ENCODE results near the gene HMBS. TPM values are rescaled to one million over a fixed set of nuclear protein-coding genes. Genes with fewer than 3 reads are reported as not detected.
"Not testable (repeated sequence)": the region's sequence is repeated elsewhere in the genome, so short reads cannot be mapped to it uniquely, and the experiment has no call there.

Gene HMBS
- polyA plus RNA-seq, 4 donors: 24.6 to 31.6 (median 26.2) TPM

DNA sequence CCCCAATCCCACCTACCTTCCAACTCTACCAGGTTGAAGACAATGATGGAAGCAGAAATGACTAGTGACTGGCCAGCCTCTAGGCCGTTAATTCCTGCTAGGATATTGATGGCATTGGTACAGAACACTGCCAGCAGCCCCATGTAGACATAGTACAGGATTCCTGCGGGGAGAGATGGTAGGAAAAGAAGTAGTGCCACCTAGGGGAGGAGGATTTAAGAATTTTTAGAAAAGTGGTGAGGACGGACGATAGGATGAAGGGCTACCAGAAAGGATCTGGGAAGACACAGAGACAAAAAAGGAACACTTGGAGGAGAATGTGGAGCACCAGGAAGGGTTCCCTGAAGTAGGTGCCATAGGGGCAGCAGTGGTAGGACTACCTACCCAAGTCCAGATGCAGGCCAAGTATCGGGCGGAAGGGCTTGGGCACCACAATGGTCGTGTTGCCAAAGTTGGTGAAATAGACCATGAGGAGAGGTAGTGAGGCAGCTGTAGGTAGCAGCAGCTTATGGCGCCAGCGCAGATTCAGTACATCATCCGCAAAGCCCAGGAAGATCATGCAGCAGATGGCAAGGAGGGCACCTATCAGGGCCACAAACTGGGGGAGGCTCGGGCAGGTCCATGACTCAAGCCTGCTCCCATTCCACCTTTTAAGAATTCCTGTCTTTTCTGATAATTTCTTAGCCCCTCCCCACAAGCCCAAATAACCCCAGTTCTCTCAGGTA lies 15.7 kb downstream of the HMBS start:
- DNase-seq (ENCODE audit: low read depth in 4 of 4, low spot score in 3 of 4): no peak

DNA sequence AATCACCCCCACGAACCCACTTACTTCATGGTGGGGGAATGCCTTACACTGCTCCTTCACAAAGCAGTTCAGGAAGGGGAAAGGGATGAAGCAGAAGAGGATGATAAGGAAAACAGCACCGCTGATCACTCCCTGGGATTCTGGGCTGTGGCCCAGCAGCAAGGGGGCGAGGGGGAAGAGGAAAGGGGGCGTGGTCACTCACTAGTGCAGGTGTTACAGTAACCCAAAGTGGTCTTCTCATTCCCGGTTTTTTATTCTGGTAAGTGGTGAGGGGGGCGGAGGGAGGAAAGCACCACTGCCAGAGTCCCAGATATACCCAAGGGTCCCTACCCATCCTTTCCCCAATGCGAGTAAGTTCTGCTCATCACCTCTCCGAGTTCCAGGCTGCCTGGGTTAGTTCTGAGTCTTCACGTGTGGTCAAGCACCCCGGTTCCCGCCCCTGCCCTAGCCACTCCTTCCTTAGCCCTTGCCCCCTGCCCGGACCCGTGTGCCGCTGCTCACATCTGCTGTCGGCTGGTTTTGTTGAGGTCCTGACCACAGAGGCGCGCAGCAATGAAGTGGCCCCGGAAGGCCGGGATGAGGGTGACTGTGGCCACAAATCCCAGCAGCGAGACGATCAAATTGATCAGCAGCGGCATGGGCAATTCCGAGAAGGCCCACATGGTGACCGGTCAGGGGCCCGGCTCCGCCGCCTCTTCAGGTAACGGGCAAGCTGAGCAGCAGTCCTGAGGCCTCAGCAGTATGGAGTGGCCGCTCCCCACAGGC lies 16.5 kb downstream of the HMBS start:
- no peak for DNase-seq (ENCODE audit: low read depth in 4 of 4, low spot score in 3 of 4)

DNA sequence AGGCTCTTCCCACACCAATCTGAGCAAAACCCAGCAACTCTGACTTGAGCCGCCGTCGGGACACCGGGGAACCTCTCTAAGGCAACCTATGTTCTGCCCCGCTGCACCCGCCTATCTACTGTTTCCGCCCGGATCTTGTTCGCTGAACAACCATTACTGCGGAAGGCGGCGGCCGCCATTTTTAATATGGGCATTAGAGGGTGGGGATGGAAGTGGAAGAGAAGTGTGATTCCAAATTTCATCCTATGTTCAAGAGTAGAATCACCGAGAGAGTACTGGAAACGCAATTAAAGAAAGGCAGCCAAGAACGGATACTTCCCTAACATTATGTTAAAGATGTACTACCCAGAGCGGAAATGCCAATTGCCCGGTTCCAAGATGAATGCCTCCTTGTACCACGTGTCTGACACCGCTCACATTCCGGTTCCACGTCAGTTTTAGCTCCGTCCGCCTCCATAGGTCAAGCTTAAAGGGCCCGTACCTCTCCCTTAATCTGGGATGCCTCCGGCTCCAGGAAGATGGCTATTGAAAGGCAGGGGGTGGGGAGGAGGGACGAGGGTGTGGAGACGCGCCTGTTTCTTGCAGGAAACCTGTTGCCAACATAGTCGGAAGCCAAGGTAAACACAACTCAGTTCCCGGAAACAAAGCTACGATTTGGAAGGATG lies 17.2 kb downstream of the HMBS start, which contains the start of gene DPAGT1:
TSS of gene DPAGT1 (minus strand) at position 95 of the 665 bp plus-strand sequence. CDS start 198 bp downstream, outside the sequence.
- DNase-seq (ENCODE audit: low read depth in 4 of 4, low spot score in 3 of 4): peak; percentile 88 to 93 (median 92)

DNA sequence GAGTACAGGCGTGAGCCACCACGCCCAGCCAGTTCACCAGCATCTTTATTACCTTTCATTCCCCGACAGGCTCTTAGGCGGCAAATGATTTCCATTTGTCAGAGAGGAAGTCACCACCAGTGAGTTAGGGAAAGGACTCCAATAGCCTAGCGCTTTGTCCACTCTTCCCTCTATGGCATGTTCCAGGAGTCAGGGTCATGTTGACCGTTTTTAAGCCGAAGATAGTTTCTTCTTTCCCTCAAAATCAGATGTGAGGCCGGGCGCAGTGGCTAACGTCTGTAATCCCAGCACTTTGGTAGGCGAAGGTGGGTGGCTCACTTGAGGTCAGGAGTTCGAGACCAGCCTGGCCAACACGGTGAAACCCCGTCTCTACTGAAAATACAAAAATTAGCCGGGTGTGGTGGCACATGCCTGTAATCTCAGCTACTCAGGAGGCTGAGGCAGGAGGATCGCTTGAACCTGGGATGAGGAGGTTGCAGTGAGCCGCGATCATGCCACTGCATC lies 18.5 kb downstream of the HMBS start:
- not testable (repeated sequence) for DNase-seq (ENCODE audit: low read depth in 4 of 4, low spot score in 3 of 4)

DNA sequence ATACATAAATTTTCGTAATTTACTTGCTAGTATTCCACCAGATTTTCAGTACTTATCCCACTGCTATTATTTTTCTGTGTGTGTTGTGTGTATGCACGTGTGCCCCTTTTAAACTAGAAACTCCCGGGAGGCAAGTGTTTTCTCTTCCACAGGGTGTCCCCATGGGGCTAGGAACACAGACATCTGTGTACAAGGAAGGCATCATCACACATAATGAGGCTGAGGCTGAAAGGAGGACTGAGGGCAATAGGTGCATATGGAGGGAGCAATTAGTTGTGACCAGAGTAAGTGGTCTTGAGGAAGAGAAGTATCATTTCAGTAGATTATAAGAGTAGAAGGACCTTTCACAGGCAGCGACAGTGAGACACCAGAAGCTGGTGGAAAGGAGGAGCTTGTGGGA lies 19.1 kb downstream of the HMBS start:
- no peak for DNase-seq (ENCODE audit: low read depth in 4 of 4, low spot score in 3 of 4)

DNA sequence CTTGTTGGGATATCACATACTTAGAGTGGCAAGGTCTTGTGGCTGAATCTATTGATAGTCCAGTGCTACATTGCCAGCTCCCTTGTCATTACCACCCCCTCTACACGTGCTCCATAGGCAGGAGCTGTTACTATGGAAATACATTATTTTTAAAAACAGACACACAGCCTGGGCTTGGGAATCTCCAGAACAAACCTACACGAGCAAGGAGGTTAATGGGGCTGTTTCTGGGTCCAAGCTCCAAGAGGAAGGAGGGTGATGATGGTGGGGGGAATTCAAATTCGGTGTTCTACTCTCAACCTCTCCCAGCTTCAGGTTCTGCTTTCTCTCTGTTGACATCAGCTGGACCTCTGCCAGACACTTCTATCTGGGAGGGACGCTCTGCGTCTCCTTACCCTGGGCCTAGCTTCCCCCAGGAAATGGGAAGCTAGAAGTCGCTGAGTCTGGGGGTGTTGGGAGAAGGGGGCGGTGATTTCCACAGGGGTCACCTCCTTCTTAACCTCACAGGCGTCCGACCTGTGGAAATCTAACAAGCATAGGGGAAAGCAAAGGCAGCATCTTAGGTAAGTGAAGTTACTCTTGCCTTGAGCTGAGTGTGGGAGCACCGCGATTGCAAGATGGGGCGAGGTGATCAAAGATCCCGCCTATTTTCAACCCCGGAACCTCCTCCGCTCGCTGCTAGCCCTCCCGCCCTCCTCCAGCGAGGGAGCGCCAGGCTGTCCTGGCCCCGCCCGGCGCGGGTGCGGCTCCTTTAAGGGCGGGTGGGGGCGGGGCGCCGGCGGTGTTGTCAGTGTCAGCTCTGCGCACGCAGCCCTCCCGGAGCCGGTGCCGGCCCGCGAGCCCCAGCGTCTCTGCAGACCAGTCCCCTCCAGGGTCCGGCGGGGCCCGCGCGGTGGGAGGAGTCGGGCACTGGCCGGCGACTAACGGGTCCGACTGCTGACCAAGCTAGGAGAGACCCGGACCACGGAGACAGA lies 22.2 kb downstream of the HMBS start, which contains the start of gene C2CD2L:
TSS of gene C2CD2L (plus strand) at position 781 of the 974 bp plus-strand sequence. CDS start 398 bp downstream, outside the sequence.
- DNase-seq (ENCODE audit: low read depth in 4 of 4, low spot score in 3 of 4): peak in 2 of 4 donors; percentile 66 to 75

DNA sequence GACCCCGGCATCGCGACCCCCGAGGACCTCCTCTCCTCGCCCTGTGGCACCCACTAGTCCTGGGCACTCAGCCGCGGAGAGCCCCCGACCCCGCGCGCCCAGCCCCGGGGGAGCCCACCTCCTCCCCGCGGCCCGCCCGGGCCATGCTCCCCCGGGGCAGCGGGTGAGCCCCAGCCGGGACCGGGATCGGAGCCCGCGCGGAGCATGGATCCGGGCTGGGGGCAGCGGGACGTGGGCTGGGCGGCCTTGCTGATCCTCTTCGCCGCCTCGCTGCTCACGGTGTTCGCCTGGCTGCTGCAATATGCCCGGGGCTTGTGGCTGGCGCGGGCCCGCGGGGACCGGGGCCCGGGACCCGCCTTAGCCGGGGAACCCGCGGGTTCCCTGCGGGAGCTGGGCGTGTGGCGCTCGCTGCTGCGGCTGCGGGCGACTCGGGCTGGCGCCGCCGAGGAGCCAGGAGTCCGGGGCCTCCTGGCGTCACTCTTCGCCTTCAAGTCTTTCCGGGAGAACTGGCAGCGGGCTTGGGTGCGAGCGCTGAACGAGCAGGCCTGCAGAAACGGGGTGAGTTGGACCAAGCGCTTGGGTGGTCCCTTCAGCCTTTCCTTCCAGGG lies 23.0 kb downstream of the HMBS start:
- DNase-seq (ENCODE audit: low read depth in 4 of 4, low spot score in 3 of 4): no peak

DNA sequence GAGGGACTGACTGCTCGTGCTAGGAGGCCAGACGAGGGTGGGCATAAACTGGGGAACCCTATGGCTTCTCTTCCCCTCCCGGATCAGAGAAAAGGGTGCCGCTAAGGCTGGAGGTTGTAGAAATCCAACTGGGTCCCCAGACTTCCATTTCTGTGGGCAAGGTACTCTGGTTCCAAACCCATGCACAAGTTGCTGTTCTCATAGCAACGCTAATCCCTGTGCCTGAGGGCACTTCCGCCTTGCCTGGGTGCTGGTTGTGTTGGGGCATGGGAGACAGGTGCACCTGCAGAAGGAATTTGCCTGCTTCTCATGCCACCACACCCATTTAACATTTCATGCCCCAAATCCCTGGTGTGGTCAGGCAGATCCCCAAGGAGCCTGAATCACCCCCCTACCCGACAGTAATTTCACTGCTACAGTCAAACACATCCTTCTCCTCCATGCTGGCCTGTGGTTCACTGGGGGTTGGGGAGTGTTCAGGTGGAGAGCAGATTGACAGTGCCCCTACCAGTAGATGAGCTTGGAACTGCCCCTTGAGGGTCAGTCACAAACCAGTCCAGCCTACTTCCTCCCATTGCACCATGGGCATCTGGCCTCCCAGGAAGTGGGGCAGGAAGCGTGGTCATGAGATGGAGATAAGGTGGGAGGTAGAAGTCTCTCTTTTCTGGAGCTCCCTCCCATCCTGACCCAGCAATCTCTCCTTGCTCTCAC lies 23.6 kb downstream of the HMBS start:
- no peak for DNase-seq (ENCODE audit: low read depth in 4 of 4, low spot score in 3 of 4)

DNA sequence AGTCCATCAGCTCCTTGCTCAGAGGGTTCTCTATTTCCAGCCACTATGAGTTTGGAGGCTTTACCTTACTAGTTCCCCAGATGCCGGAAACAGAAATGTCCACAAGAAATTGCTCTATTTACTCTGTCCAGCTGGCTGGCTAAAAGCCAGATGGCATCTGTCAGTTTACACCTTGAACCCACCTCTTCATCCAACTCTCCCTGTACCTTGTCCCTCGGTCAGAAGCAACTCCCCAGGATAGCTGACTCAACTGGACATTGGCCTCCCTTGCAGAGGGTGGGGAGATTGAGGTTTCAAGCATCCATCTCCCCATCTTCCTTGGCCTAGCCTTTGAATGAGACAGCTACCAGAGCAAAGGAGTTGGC lies 24.2 kb downstream of the HMBS start:
- no peak for DNase-seq (ENCODE audit: low read depth in 4 of 4, low spot score in 3 of 4)

DNA sequence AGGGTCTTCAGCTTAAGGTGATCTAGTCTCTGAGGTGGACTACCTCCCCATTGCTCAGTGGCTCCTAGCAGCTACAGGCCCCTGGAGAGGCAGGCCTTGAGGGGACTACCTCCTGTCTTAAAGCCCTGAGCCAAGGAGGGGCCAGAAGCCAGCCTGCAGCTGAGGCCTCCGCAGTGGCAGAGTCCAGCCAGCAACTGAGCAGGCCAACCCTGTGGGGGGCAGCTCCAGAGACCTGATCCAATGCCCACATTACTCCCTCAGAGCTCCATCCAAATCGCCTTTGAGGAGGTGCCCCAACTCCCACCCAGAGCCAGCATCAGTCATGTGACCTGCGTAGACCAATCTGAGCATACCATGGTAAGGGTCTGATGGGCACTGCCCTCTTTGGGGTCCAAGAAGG lies 25.2 kb downstream of the HMBS start:
- DNase-seq (ENCODE audit: low read depth in 4 of 4, low spot score in 3 of 4): no peak

DNA sequence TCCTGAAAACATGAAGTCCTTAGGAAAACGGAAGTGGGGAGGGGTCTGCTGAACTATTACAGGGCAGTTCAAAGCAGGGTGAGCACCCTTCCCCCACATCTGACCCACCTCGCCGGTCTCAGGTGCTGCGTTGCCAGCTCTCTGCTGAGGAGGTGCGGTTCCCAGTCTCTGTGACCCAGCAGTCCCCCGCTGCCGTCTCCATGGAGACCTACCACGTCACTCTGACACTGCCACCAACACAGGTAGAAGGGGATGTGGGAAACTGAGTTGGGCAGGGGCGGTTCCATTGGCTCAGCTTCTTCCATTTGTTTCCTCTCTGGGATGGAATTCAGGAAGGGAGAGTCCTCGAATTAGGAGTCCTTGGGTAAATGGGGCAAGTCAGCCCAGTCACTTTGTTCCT lies 25.8 kb downstream of the HMBS start:
- DNase-seq (ENCODE audit: low read depth in 4 of 4, low spot score in 3 of 4): no peak

DNA sequence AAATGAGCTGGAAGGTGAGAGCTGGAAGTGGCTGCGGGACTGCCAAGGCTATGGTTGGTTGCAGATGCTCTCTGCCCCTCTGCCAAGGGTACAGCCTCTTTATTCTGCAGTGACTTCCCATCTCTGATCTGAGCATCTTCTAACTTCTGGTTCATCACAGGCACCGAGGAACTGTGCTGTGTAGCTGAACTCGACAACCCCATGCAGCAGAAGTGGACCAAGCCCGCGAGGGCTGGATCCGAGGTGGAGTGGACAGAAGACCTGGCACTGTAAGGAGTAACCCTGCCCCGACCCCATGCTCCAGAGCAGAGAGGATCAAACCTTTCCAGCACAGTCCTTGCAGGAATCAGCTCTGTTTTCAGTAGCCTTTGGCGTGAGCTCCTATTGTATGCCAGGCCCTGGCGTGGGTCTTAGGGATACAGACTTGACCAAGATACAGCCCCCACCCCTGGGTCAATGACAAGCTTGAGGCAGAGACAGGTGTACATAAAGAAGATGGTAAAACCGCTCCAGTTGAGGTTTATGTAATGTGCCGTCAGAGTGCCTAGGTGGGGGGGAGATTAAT lies 26.8 kb downstream of the HMBS start:
- no peak for DNase-seq (ENCODE audit: low read depth in 4 of 4, low spot score in 3 of 4)

DNA sequence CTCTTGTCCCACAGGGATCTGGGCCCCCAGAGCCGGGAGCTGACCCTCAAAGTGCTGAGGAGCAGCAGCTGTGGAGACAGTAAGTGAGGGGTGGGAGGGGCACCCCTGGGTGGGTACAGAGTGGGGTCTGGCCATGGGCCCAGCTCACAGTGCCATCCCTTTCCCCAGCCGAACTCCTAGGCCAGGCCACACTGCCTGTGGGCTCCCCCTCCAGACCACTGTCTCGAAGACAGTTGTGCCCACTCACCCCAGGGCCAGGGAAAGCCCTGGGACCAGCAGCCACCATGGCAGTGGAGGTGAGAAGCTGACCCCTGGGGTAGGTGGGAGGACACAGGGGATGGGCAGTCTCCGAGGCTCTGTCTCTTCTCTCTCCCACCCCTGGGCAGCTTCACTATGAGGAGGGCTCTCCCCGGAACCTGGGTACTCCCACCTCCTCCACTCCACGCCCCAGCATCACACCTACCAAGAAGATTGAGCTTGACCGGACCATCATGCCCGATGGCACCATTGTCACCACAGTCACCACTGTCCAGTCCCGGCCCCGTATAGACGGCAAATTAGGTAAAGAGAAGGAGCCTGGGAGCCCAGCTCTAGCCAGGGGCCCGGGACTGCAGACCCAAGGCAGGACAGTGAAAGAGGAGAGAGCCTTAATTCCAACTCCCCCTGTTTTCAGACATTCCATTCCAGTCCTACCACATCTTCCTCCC lies 27.8 kb downstream of the HMBS start:
- DNase-seq (ENCODE audit: low read depth in 4 of 4, low spot score in 3 of 4): no peak

DNA sequence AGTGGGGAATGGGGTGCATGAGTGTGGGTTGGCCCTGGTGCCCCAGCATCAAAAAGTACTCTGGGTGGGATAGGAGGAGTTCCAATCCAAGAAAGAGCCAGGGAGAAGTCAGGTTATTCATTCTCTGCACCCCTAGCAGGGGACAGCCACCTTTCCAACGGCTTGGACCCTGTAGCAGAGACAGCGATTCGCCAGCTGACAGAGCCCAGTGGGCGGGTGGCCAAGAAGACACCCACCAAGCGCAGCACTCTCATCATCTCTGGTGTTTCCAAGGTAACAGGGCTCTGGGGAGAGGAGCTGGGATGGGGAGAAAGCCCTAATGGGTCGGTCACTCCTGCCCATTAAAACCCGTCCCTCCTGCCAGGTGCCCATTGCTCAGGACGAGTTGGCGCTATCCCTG lies 29.0 kb downstream of the HMBS start:
- no peak for DNase-seq (ENCODE audit: low read depth in 4 of 4, low spot score in 3 of 4)

DNA sequence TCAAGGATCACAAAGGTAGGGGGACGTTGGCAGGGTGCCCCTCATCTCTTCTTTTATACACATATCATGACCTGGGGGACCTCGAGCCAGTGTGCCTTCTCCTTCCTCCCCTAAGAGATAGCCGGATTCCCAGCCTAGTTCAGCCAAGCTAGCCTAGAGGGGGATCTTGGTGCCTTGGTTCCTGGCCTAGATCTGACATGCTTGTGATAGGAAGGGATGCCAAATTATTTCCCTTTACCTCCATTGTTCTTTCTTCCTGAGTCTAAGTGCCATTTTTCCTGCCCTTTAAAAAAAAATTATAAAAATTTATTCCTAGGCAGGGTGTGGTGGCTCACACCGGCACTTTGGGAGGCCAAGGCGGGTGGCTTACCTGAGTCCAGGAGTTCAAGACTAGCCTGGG lies 29.7 kb downstream of the HMBS start:
- DNase-seq (ENCODE audit: low read depth in 4 of 4, low spot score in 3 of 4): no peak

DNA sequence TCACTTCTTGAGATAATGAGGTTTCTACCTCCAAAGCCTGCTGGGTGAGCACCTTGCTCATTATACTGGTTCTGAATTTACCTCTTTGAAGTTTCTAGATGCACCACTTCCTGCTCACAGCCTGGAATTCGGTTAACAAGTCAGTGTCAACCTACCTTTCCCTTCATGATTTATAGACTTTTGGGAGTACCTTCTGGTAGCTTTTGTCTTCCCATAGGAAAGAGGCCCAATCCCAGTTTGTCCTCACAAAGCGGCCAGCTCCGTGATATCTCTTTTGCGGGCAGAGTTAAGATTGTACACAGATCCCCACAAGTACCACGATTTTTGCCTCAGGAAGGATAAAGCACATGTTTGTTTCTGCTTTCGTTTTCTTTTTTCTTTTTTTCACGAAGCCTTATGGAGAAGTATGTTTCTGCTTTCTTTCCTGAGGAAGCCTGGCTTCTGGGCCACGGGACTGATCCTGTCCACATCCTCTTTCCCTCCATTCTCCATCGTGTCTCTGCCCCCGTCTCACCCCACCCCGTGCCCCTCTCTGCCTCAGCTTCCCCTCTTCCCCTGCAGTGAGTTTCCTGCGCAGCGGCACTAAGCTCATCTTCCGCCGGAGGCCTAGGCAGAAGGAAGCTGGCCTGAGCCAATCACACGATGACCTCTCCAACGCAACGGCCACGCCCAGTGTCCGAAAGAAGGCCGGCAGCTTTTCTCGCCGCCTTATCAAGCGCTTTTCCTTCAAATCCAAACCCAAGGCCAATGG lies 31.0 kb downstream of the HMBS start:
- DNase-seq (ENCODE audit: low read depth in 4 of 4, low spot score in 3 of 4): no peak

DNA sequence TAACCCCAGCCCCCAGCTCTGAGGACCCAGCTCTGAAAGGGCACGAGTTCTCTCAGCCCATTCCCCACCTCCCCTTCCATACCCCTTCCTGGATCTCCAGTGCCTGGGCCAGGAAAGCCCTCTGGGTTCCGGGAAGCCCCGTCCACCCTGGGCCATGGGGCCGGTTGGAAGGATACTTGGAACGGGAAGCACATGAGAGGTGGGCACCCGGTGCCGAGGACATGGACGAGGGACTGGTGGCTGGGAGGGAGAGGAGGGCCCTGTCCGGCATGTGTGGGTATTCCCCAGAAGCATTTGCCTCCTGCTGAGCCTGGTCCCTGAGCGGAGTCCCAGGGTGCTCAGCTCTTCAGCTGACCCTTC lies 31.5 kb downstream of the HMBS start:
- no peak for DNase-seq (ENCODE audit: low read depth in 4 of 4, low spot score in 3 of 4)

Measured in left renal pelvis (tissue), 4 donors.